B cell (primary cell): Measurements from ENCODE around the gene USP20. TPM values are rescaled to one million over a fixed set of nuclear protein-coding genes. Genes with fewer than 3 reads are reported as not detected.
A peak's percentile ranks its signal among the peaks of the same experiment; 100 is the strongest.

Experiments
- ATAC-seq: fragments of 200-7000 bp; cut with Tn5 transposase; one replicate; pipeline ENCODE4 v1.10.0; 2021; ENCODE audit warnings: low read depth, mild to moderate bottlenecking, moderate number of reproducible peaks, moderate library complexity
- CTCF ChIA-PET: fragments of 350-600 bp; sonication (Branson Sonifier 250); formaldehyde crosslinking; loops from one replicate; lab custom pipeline; 2021; ENCODE audit warnings: antibody characterized with exemption, inconsistent platforms; lab: Charles Lee
- POLR2A ChIA-PET: fragments of 350-600 bp; sonication (Branson Sonifier 250); formaldehyde crosslinking; loops from one replicate; lab custom pipeline; 2021; ENCODE audit warnings: antibody characterized with exemption; lab: Charles Lee
- DNase-seq: peaks from one replicate; pipeline ENCODE4 v3.0.0; 2013
- H2AFZ ChIP-seq: 2 replicates; pipeline ENCODE4 v1.6.1; 2012; ENCODE audit warnings: mild to moderate bottlenecking, low read depth, low read length; ENCODE audit not compliant: insufficient read depth, poor library complexity, severe bottlenecking
- H3K27ac ChIP-seq, 2 donors: 1 replicate in 1 of 2; 2 replicates in 1 of 2; pipeline ENCODE4 v1.5.1; 2012 to 2013; ENCODE audit warnings: low read length in 2 of 2, mild to moderate bottlenecking in 2 of 2, moderate library complexity in 1 of 2
- H3K27me3 ChIP-seq, 4 experiments: fragments of 200-600 bp in 1 of 4; sonication (generic) in 1 of 4; replicated peaks in 1 of 4; 1 replicate in 2 of 4; 2 replicates in 2 of 4; pipeline versions ENCODE4 v1.6.1 to v1.7.0; 2013 to 2016; ENCODE audit warnings: low read length in 3 of 4, mild to moderate bottlenecking in 2 of 4, mixed read lengths in 1 of 4, moderate library complexity in 1 of 4; ENCODE audit not compliant: insufficient read depth in 4 of 4, control insufficient read depth in 3 of 4; ENCODE audit errors: control extremely low read depth in 1 of 4
- H3K36me3 ChIP-seq, 2 experiments: replicated peaks in 1 of 2; 1 replicate in 1 of 2; 2 replicates in 1 of 2; pipeline versions ENCODE4 v1.6.1 to v1.7.1; 2013; ENCODE audit warnings: low read length in 1 of 2; ENCODE audit not compliant: insufficient read depth in 2 of 2, control insufficient read depth in 1 of 2; ENCODE audit errors: control extremely low read depth in 1 of 2, extremely low read depth in 1 of 2
- H3K4me1 ChIP-seq, 2 donors: fragments of 200-600 bp in 1 of 2; sonication (generic) in 1 of 2; 1 replicate in 1 of 2; 2 replicates in 1 of 2; pipeline versions ENCODE4 v1.5.1 to v1.6.1; 2013 to 2017; ENCODE audit warnings: low read length in 2 of 2; ENCODE audit not compliant: control insufficient read depth in 2 of 2, insufficient read depth in 2 of 2
- H3K4me2 ChIP-seq: replicated peaks from 2 replicates; pipeline ENCODE3; 2012; ENCODE audit warnings: mild to moderate bottlenecking, low read depth, low read length; ENCODE audit not compliant: poor library complexity, severe bottlenecking
- H3K4me3 ChIP-seq, 5 experiments: fragments of 200-600 bp in 1 of 5; sonication (generic) in 1 of 5; 1 replicate in 3 of 5; 2 replicates in 2 of 5; pipeline versions ENCODE4 v1.5.1 to v1.7.0; 2011 to 2016; ENCODE audit warnings: low read length in 4 of 5, mild to moderate bottlenecking in 4 of 5, low read depth in 2 of 5, control low read depth in 1 of 5, moderate library complexity in 1 of 5; ENCODE audit not compliant: insufficient read depth in 1 of 5; ENCODE audit errors: control extremely low read depth in 1 of 5, extremely low read depth in 1 of 5
- H3K79me2 ChIP-seq: fragments of 200-600 bp; sonication (generic); one replicate; pipeline ENCODE4 v1.6.0; 2016; ENCODE audit warnings: low read length; ENCODE audit not compliant: control insufficient read depth, insufficient read depth
- H3K9ac ChIP-seq: fragments of 200-600 bp; sonication (generic); 2 replicates; pipeline ENCODE4 v1.6.1; 2017; ENCODE audit warnings: mild to moderate bottlenecking, low read length, moderate library complexity
- H3K9me3 ChIP-seq, 3 donors: one replicate each; pipeline versions ENCODE4 v1.6.1 to v1.7.1; 2013; ENCODE audit warnings: low read length in 2 of 3; ENCODE audit not compliant: control insufficient read depth in 2 of 3, insufficient read depth in 1 of 3; ENCODE audit errors: control extremely low read depth in 1 of 3
- H4K20me1 ChIP-seq: 2 replicates; pipeline ENCODE4 v1.6.0; 2012; ENCODE audit warnings: mild to moderate bottlenecking, low read length; ENCODE audit not compliant: insufficient read depth, control insufficient read depth, poor library complexity, severe bottlenecking
- H3K27ac Mint-ChIP-seq: one replicate; pipeline ENCODE4 v1.8.0; 2021; ENCODE audit warnings: mixed read lengths
- H3K27me3 Mint-ChIP-seq: one replicate; pipeline ENCODE4 v1.8.0; 2021; ENCODE audit warnings: mixed read lengths
- H3K4me1 Mint-ChIP-seq: one replicate; pipeline ENCODE4 v1.8.0; 2021; ENCODE audit warnings: mixed read lengths
- H3K4me3 Mint-ChIP-seq: one replicate; pipeline ENCODE4 v1.8.0; 2021; ENCODE audit warnings: mixed read lengths
- H3K9me3 Mint-ChIP-seq: one replicate; pipeline ENCODE4 v1.8.0; 2022; ENCODE audit warnings: mixed read lengths; ENCODE audit not compliant: insufficient read depth
- CTCF ChIP-seq: fragments of 200-600 bp; IDR thresholded peaks from one replicate; pipeline ENCODE4 v1.8.0; 2022; ENCODE audit warnings: antibody characterized with exemption, mild to moderate bottlenecking
- EZH2 ChIP-seq: IDR thresholded peaks from 2 replicates; pipeline ENCODE4 v1.6.1; 2012; ENCODE audit warnings: borderline replicate concordance, low read depth, mild to moderate bottlenecking, moderate library complexity, low read length; ENCODE audit not compliant: insufficient read depth, poor library complexity, severe bottlenecking
- WGBS: methylation state at CpG from one replicate; pipeline ENCODE4 v1.1.5; 2013; ENCODE audit warnings: missing lambda C conversion rate; ENCODE audit not compliant: insufficient coverage; 5-methylcytosine and 5-hydroxymethylcytosine counted together
- intact Hi-C: fragments of 100-400 bp; cut with micrococcal nuclease; formaldehyde crosslinking; loops from one replicate; pipeline ENCODE4 v1.10.0; 2022
- polyA plus RNA-seq: library from polyadenylated mRNA; depleted of rRNA; stranded (reverse); fragments of >200 nt; gene quantifications from 2 replicates; pipeline ENCODE4 v1.2.3, GENCODE V29; 2012
- total RNA-seq, 2 donors: library from RNA; stranded (reverse); fragments of 120-200 nt in 1 of 2; gene quantifications; 1 replicate in 1 of 2; 2 replicates in 1 of 2; pipeline versions ENCODE4 v1.2.3 to v1.2.4, GENCODE V29; 2013 to 2022

The USP20 gene
- total and polyA plus RNA-seq, 2 donors (not counting 1 experiment from before 2014, with no cell fraction given) = 49.5 to 72.6 TPM

DNA sequence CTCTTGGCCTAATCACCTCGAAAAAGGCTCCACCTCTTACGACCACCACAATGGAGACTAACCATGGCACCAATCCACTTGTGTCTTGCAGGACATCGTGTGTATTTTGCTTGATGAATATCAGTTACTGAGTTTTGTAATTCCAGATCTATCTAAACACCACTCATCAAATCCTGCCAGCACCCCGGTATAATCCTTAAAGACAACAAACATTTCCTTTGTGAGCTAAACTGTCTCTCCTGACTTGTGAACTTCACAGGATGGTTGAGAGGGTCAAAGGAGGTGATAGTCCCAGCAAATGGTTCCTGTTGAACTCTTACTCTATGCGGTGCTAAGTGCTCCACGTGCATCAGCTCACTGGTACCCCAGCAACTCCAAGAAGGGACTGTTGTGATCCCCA lies 36.3 kb upstream of the USP20 start:
- CTCF ChIA-PET = interaction anchor here (1.4 kb wide), 1 partner anchor 9 kb away, joined by 5 read pairs; no protein-coding TSS in a partner anchor
- POLR2A ChIA-PET = no interaction called here
- H3K27me3 ChIP-seq = peaks cover 0 to 3% (median 0%) of the 10 kb centered on the region in 4 experiments
- no peak overlapping the region for H3K27ac ChIP-seq
- H3K79me2 ChIP-seq = peaks cover 7% of the 10 kb centered on the region
- no peak for DNase-seq
- Mint-ChIP-seq H3K9me3 (no peaks in the 10 kb centered on the region), H3K4me3 (no peak overlapping the region), H3K27ac (no peak overlapping the region), H3K27me3 (no peaks in the 10 kb centered on the region), H3K4me1 (peaks cover 9% of the 10 kb centered on the region)
- ATAC-seq = no peak
- no peak overlapping the region for H3K9ac ChIP-seq
- H3K4me2 ChIP-seq = no peak overlapping the region
- H3K4me1 ChIP-seq = peaks cover 3 to 8% of the 10 kb centered on the region in 2 donors
- WGBS = 89% methylated on average over 2 of the region's 6 CpGs
- intact Hi-C loops = no loop called here
- no peaks in the 10 kb centered on the region for H3K9me3 ChIP-seq
- no peaks in the 10 kb centered on the region for H4K20me1 ChIP-seq
- TF ChIP-seq CTCF = no peak
- TF ChIP-seq EZH2 = no peak
- no peak overlapping the region for H2AFZ ChIP-seq
- H3K4me3 ChIP-seq = no peak overlapping the region
- no peaks in the 10 kb centered on the region for H3K36me3 ChIP-seq

DNA sequence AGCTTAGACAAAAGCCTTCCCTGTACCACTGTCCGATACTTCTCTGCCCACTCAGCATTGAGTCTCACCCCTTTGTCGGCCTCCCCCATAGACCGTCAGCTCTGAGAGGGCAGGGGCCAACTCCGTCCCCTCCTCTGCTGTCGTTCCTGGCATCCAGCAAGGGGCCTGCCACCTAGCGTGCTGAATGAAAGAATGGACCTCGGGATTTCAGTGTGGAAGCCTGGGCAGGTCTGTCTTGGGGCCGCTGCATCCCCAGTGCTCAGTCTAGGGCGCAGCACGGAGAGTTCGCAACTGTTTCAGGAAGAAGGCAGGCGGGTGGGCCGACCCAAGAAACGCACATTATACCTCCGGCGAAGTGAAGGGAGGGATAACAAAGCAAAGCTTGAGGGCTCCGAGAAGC lies 33.8 kb upstream of the USP20 start:
- DNase-seq (no peak), ATAC-seq (no peak)
- POLR2A ChIA-PET = no interaction called here
- 95% methylated on average over 16 of the region's 17 CpGs for WGBS
- intact Hi-C loops = loop anchor here (5.0 to 10.0 kb wide), 3 partner anchors 174 to 1079 kb away; partner anchors contain the start of genes CRAT, NTMT1, PTPA and ZDHHC12
- TF ChIP-seq CTCF = no peak
- no peak for TF ChIP-seq EZH2
- Histone ChIP-seq H3K27me3 (no peaks in the 10 kb centered on the region), H3K4me1 (peaks cover 6 to 13% of the 10 kb centered on the region in 2 donors), H3K4me2 (no peak overlapping the region), H2AFZ (no peak overlapping the region), H4K20me1 (no peaks in the 10 kb centered on the region), H3K79me2 (peaks cover 14% of the 10 kb centered on the region), H3K9ac (no peak overlapping the region), H3K9me3 (no peaks in the 10 kb centered on the region), H3K27ac (no peak overlapping the region), H3K36me3 (no peaks in the 10 kb centered on the region), H3K4me3 (no peak overlapping the region)
- H3K27ac Mint-ChIP-seq = no peak overlapping the region
- peak overlapping the region; percentile 71 for H3K4me3 Mint-ChIP-seq
- peaks cover 20% of the 10 kb centered on the region for H3K4me1 Mint-ChIP-seq
- H3K9me3 Mint-ChIP-seq = no peaks in the 10 kb centered on the region
- no peaks in the 10 kb centered on the region for H3K27me3 Mint-ChIP-seq
- CTCF ChIA-PET = interaction anchor here (1.0 to 1.4 kb wide), 2 partner anchors 33 to 63 kb away, joined by 3 to 4 read pairs; partner anchors contain the start of gene C9orf78
